Measurements from ENCODE around the gene ESR1.

Gene ESR1

GRCh38 chr6:152150196-152150595 lies 342.7 kb downstream of the ESR1 start:
- no peak overlapping the region for H3K4me3 ChIP-seq (ENCODE audit: low read depth, low read length)
- DNase-seq (ENCODE audit: low read depth, low spot score): no peak
- in situ Hi-C loops (cut with HindIII; ENCODE audit: low sequenced_read_pairs): no loop called here
- TF ChIP-seq CTCF (IDR thresholded peaks at IDR 0.05; ENCODE audit: low read depth, low read length): no peak

- no peak for TF ChIP-seq CTCF (IDR thresholded peaks at IDR 0.05; ENCODE audit: low read depth, low read length)
- no peak for DNase-seq (ENCODE audit: low read depth, low spot score)
- in situ Hi-C loops (cut with HindIII; ENCODE audit: low sequenced_read_pairs): no loop called here
- no peak overlapping the region for H3K4me3 ChIP-seq (ENCODE audit: low read depth, low read length)
These were observed 344.4 kb downstream of the ESR1 start for GRCh38 chr6:152151920-152152319.

- no peak overlapping the region for H3K4me3 ChIP-seq (ENCODE audit: low read depth, low read length)
- no peak for DNase-seq (ENCODE audit: low read depth, low spot score)
- no peak for TF ChIP-seq CTCF (IDR thresholded peaks at IDR 0.05; ENCODE audit: low read depth, low read length)
- in situ Hi-C loops (cut with HindIII; ENCODE audit: low sequenced_read_pairs): no loop called here
These were observed 347.3 kb downstream of the ESR1 start for GRCh38 chr6:152154559-152155356.

- in situ Hi-C loops (cut with HindIII; ENCODE audit: low sequenced_read_pairs): no loop called here
- DNase-seq (ENCODE audit: low read depth, low spot score): no peak
- TF ChIP-seq CTCF (IDR thresholded peaks at IDR 0.05; ENCODE audit: low read depth, low read length): no peak
- no peak overlapping the region for H3K4me3 ChIP-seq (ENCODE audit: low read depth, low read length)
These were observed 348.3 kb downstream of the ESR1 start for GRCh38 chr6:152155792-152156191.

- in situ Hi-C loops (cut with HindIII; ENCODE audit: low sequenced_read_pairs): no loop called here
- DNase-seq (ENCODE audit: low read depth, low spot score): no peak
These were observed 352.9 kb downstream of the ESR1 start for GRCh38 chr6:152160346-152160745.

GRCh38 chr6:152161501-152161900 lies 354.0 kb downstream of the ESR1 start:
- TF ChIP-seq CTCF (IDR thresholded peaks at IDR 0.05; ENCODE audit: low read depth, low read length): no peak
- in situ Hi-C loops (cut with HindIII; ENCODE audit: low sequenced_read_pairs): no loop called here
- no peak overlapping the region for H3K4me3 ChIP-seq (ENCODE audit: low read depth, low read length)
- DNase-seq (ENCODE audit: low read depth, low spot score): peak; percentile 73

More at GRCh38 chr6:152160346-152160745, 352.9 kb downstream of the ESR1 start:
- no peak overlapping the region for H3K4me3 ChIP-seq (ENCODE audit: low read depth, low read length)
- no peak for TF ChIP-seq CTCF (IDR thresholded peaks at IDR 0.05; ENCODE audit: low read depth, low read length)

Data from astrocyte of the spinal cord (primary cell).